Activated naive CD8-positive, alpha-beta T cell treated with anti-CD3 and anti-CD28 coated beads, Interleukin-2, amount 50 U/mL, for 24 hours (primary cell): ENCODE results near the gene IL6R.

ENCODE experiments used
- ATAC-seq: fragments of 150-1000 bp; cut with Tn5 transposase; one replicate; pipeline ENCODE4 v1.10.0; 2021
- DNase-seq: peaks from one replicate; pipeline ENCODE4 v3.0.0; 2021
- H3K27ac Mint-ChIP-seq: one replicate; pipeline ENCODE4 v1.8.0; 2021; ENCODE audit warnings: mild to moderate bottlenecking, mixed read lengths
- H3K27me3 Mint-ChIP-seq: one replicate; pipeline ENCODE4 v1.8.0; 2021; ENCODE audit warnings: mixed read lengths
- H3K36me3 Mint-ChIP-seq: one replicate; pipeline ENCODE4 v1.8.0; 2021; ENCODE audit warnings: low read depth, mixed read lengths
- H3K4me1 Mint-ChIP-seq: one replicate; pipeline ENCODE4 v1.8.0; 2021; ENCODE audit warnings: mixed read lengths
- H3K4me3 Mint-ChIP-seq: one replicate; pipeline ENCODE4 v1.8.0; 2021; ENCODE audit warnings: mild to moderate bottlenecking, moderate library complexity, mixed read lengths
- H3K9me3 Mint-ChIP-seq: one replicate; pipeline ENCODE4 v1.8.0; 2021; ENCODE audit warnings: mixed read lengths

Gene IL6R

DNA sequence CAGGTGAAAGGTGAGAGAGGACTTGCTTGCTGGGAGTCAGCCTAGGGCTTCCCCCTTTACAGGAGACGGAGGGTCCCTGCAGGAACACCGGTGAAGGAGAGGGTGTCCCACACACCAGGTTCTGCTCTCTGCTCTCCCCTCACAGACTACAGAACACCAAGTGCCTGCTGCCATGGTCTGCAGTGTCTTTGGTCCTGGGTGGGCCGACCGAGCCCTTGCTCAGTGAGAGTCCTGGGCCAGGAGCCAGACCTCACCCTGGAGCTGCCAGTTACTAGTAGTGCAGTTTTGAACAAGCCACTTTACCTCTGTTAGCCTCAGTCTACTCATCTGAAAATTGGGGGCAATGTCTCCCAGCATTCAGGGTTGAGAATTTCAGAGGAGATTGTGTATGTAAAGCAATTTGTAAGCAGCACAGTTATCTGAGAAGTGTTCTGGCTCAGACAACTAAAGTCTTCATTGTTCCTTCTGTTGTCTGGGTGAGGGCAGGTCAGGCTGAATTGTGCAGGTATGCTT lies 2.7 kb upstream of the IL6R start:
- H3K36me3 Mint-ChIP-seq = no peaks in the 10 kb centered on the region
- H3K4me3 Mint-ChIP-seq = no peak overlapping the region
- H3K4me1 Mint-ChIP-seq = peaks cover 56% of the 10 kb centered on the region
- no peak for DNase-seq
- peaks cover 2% of the 10 kb centered on the region for H3K27me3 Mint-ChIP-seq
- ATAC-seq = no peak
- H3K9me3 Mint-ChIP-seq = no peaks in the 10 kb centered on the region
- H3K27ac Mint-ChIP-seq = no peak overlapping the region

DNA sequence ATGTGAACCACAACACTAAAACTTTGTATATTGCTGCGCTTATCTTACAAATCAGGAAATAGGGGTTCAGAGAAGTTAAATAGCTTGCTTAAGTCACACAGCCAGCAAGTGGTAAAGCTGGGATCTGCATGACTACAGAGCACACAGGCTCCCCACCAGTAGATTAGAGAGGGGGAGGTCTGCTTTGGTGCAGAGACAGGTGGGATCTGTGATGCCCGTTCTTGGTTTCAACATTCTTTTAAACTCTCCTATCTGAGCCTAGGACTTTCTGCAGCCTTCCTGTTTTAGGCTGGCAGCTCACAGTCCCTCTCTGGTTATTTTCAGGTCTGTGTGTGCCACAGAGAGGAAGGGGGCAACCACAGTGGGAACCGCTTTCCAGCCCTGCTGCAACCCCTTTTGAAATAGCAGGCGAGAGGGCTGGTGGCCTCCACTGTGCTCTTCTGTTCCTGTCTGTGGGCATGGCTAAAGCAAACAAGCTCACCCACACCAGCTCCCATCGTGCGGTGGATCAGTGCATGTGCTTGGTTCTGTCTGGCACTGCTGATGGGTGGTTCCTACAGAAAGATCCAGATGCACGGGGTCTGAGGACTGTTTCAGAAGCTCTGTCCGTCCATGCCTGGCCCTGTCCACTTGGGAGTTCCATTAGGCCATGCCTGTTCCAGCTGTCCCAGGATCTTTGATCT lies 1.7 kb upstream of the IL6R start:
- Mint-ChIP-seq H3K27ac (no peak overlapping the region), H3K4me3 (no peak overlapping the region), H3K9me3 (no peaks in the 10 kb centered on the region), H3K27me3 (peaks cover 2% of the 10 kb centered on the region), H3K36me3 (no peaks in the 10 kb centered on the region), H3K4me1 (peaks cover 65% of the 10 kb centered on the region)
- ATAC-seq (no peak), DNase-seq (no peak)

DNA sequence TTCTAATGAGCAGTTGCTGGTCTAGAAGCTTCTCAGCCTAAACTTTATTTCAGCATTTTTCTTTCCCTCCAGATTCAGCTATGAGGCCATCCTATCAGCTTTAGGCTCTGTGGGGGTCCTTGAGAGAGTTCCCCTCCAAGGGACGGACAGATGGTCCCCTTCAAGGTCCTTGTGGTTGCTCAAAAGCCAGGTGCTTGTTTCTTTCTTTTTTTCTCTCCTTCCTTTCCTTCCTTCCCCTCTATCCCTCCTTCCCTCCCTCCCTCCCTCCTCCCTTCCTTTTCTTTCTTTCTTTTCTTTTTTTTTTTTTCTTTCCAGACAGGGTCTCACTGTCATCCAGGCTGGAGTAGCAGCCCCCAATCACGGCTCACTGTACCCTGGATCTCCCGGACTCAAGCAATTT lies 1.2 kb upstream of the IL6R start:
- Mint-ChIP-seq H3K36me3 (no peaks in the 10 kb centered on the region), H3K9me3 (no peaks in the 10 kb centered on the region), H3K4me1 (peaks cover 71% of the 10 kb centered on the region), H3K27ac (no peak overlapping the region), H3K27me3 (peaks cover 2% of the 10 kb centered on the region), H3K4me3 (no peak overlapping the region)
- DNase-seq (no peak), ATAC-seq (no peak)

- peak overlapping the region; percentile 75 for H3K4me3 Mint-ChIP-seq
- H3K27me3 Mint-ChIP-seq = peaks cover 2% of the 10 kb centered on the region
- no peaks in the 10 kb centered on the region for H3K36me3 Mint-ChIP-seq
- no peaks in the 10 kb centered on the region for H3K9me3 Mint-ChIP-seq
- DNase-seq (no peak), ATAC-seq (no peak)
- H3K27ac Mint-ChIP-seq = peak overlapping the region; percentile 60
- H3K4me1 Mint-ChIP-seq = peaks cover 77% of the 10 kb centered on the region
Measured at GRCh38 chr1:154404511-154404931, 622 bp upstream of the IL6R start.

GRCh38 chr1:154405747-154406571 lies 816 bp downstream of the IL6R start:
- Mint-ChIP-seq H3K9me3 (no peaks in the 10 kb centered on the region), H3K4me1 (peaks cover 86% of the 10 kb centered on the region), H3K4me3 (peak overlapping the region; percentile 81), H3K36me3 (no peaks in the 10 kb centered on the region), H3K27me3 (peaks cover 4% of the 10 kb centered on the region), H3K27ac (peak overlapping the region; percentile 83)
- ATAC-seq (peak; percentile 24), DNase-seq (peak; percentile 76)

- H3K27ac Mint-ChIP-seq = peak overlapping the region; percentile 83
- DNase-seq (no peak), ATAC-seq (no peak)
- H3K4me3 Mint-ChIP-seq = peak overlapping the region; percentile 81
- H3K4me1 Mint-ChIP-seq = peaks cover 89% of the 10 kb centered on the region
- H3K27me3 Mint-ChIP-seq = peaks cover 4% of the 10 kb centered on the region
- H3K9me3 Mint-ChIP-seq = no peaks in the 10 kb centered on the region
- no peaks in the 10 kb centered on the region for H3K36me3 Mint-ChIP-seq
Measured at GRCh38 chr1:154406572-154406879, 1.4 kb downstream of the IL6R start.

GRCh38 chr1:154406886-154407197 lies 1.7 kb downstream of the IL6R start:
- DNase-seq (no peak), ATAC-seq (peak; percentile 1)
- Mint-ChIP-seq H3K4me3 (peak overlapping the region; percentile 81), H3K27ac (peak overlapping the region; percentile 83), H3K9me3 (no peaks in the 10 kb centered on the region), H3K4me1 (peaks cover 88% of the 10 kb centered on the region), H3K36me3 (no peaks in the 10 kb centered on the region), H3K27me3 (peaks cover 4% of the 10 kb centered on the region)

GRCh38 chr1:154407198-154408091 lies 2.3 kb downstream of the IL6R start:
- DNase-seq (peak; percentile 61), ATAC-seq (peak; percentile 54)
- Mint-ChIP-seq H3K27ac (peak overlapping the region; percentile 83), H3K9me3 (no peaks in the 10 kb centered on the region), H3K27me3 (peaks cover 4% of the 10 kb centered on the region), H3K4me3 (peak overlapping the region; percentile 81), H3K36me3 (no peaks in the 10 kb centered on the region), H3K4me1 (peaks cover 83% of the 10 kb centered on the region)

DNA sequence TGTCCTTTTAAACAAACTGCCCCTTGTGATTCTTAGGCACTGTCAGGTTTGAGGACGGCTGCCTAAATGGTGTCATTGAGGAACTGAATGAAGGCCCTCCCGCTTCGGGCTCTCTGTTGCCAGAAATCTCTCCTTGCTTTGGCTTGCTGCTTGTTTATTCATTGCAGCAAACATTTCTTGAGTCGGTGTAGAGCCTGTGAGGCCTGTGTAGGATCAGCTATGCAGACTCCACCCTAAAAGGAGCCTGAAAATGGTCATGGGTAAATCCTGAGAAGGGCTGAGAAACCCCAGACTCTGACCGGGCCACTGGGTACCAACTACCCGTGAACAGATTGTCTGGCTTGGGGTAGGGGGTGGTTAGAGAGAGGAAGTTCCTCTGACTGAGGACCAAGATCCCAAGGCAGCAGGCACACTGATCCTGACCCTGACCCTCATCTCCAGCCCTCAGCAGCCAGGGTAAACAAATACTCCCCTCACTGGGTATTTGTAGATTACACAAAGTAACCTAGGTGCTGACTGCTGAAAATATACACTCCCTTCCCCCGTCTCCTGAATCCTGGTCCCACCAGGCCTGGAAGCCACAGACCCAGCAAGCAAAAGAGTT lies 3.1 kb downstream of the IL6R start:
- DNase-seq (no peak), ATAC-seq (no peak)
- Mint-ChIP-seq H3K9me3 (no peaks in the 10 kb centered on the region), H3K27me3 (peaks cover 4% of the 10 kb centered on the region), H3K36me3 (no peaks in the 10 kb centered on the region), H3K4me3 (peak overlapping the region; percentile 81), H3K4me1 (peaks cover 76% of the 10 kb centered on the region), H3K27ac (peak overlapping the region; percentile 83)

- peaks cover 2% of the 10 kb centered on the region for H3K27me3 Mint-ChIP-seq
- DNase-seq (no peak), ATAC-seq (no peak)
- peaks cover 62% of the 10 kb centered on the region for H3K4me1 Mint-ChIP-seq
- H3K9me3 Mint-ChIP-seq = no peaks in the 10 kb centered on the region
- H3K27ac Mint-ChIP-seq = peak overlapping the region; percentile 57
- no peak overlapping the region for H3K4me3 Mint-ChIP-seq
- no peaks in the 10 kb centered on the region for H3K36me3 Mint-ChIP-seq
Measured at GRCh38 chr1:154410185-154410827, 5.2 kb downstream of the IL6R start.

DNA sequence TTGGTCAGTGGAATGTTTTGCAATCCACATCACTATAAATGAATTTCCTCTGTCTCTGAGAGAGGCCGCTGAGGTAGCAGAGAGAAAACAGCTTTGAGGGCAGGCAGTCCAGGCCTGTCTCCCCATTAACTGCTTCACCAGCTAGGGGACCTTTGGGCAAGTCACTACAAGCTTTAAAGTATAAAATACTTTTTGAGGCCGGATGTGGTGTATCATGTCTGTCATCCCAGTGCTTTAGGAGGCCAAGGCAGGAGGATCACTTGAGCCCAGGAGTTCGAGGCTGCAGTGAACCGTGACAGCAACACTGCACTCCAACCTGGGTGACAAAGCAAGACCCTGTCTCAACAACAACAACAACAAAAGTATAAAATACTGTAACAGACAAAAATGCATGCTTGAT lies 6.4 kb downstream of the IL6R start:
- no peak overlapping the region for H3K27ac Mint-ChIP-seq
- H3K4me1 Mint-ChIP-seq = peaks cover 57% of the 10 kb centered on the region
- ATAC-seq (no peak), DNase-seq (no peak)
- H3K9me3 Mint-ChIP-seq = no peaks in the 10 kb centered on the region
- H3K27me3 Mint-ChIP-seq = peaks cover 2% of the 10 kb centered on the region
- no peaks in the 10 kb centered on the region for H3K36me3 Mint-ChIP-seq
- H3K4me3 Mint-ChIP-seq = no peak overlapping the region

DNA sequence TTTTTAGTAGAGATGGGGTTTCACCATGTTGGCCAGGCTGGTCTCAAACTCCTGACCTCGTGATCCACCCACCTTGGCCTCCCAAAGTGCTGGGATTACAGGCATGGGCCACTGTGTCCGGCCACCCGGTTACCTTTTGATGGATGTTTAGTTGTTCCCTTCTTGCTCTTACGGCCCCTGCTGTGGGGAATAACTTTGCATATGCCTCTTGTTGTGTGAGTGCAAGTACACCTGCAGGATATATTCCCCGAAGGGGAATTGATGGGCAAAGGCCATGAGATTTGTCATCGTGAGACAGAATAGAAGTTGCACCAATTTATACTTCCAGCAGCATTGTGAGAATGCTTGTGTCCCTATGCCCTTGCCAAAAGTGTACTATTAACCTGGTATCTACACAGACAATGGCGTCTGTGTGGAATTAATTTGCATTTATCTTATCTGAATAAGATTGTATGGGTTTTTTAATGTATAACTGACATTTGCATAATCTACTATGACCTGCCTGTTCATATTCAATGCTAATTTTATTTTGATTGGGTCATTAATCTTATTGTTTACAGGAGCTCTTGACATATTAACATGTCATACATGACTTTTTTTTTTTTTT lies 8.1 kb downstream of the IL6R start:
- H3K27ac Mint-ChIP-seq = no peak overlapping the region
- H3K4me1 Mint-ChIP-seq = peaks cover 51% of the 10 kb centered on the region
- ATAC-seq = no peak

DNA sequence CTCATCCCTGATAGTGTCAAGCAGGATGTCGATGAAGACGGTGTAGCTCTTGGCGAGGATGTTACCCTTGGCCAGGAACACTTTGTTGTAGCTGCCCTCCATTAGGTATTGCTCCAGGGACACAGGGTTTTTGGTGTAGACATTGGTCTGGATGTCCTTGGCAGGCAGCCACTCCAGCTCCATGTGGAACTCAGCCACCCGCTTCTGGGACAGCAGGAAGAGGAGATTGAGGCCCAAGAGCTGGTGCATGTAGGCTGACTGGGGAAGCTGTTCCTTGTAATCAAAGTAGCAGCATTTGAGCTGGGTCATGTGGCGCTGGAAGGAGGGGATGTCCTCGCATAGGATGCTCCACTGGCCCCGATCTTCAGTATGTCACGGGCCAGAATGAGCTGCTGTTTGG lies 9.5 kb downstream of the IL6R start:
- H3K36me3 Mint-ChIP-seq = no peaks in the 10 kb centered on the region
- H3K27ac Mint-ChIP-seq = no peak overlapping the region
- ATAC-seq = no peak
- no peak for DNase-seq
- H3K4me1 Mint-ChIP-seq = peaks cover 51% of the 10 kb centered on the region
- H3K27me3 Mint-ChIP-seq = peaks cover 2% of the 10 kb centered on the region
- H3K9me3 Mint-ChIP-seq = no peaks in the 10 kb centered on the region
- no peak overlapping the region for H3K4me3 Mint-ChIP-seq

More for the DNA sequence above, 8.1 kb downstream of the IL6R start:
- Mint-ChIP-seq H3K36me3 (no peaks in the 10 kb centered on the region), H3K27me3 (peaks cover 2% of the 10 kb centered on the region), H3K4me3 (no peak overlapping the region), H3K9me3 (no peaks in the 10 kb centered on the region)
- DNase-seq = no peak
